ENCODE data around the gene LARP1B. TPM values are rescaled to one million over a fixed set of nuclear protein-coding genes. Genes with fewer than 3 reads are reported as not detected.

LARP1B gene
- total RNA-seq, 1 experiment from 2014 or later = 31.1 TPM

GRCh38 chr4:128242601-128243000 lies 181.5 kb downstream of the LARP1B start:
- ATAC-seq = no peak

DNA sequence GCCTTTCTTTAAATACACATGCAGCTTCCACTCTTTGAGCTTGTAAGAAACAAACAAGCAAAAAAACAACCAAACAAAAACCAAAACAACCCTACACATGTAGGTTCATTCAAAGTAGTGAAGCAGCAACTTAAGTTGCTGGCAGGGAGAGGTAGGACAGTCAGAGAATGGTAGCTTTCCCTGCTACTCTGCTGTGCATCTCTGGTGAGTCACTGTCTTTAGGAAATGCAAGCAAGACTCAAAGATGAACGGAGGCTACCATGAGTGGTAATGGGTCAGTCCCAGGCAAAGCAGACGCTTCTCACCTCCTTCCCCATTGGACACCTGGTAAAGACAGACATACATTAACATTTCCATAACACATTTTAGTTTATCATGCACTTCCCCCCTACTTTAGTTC lies 183.3 kb downstream of the LARP1B start:
- TF ChIP-seq ELF1 (IDR thresholded peaks at IDR 0.05; ENCODE audit: borderline replicate concordance, low read depth) = no peak
- no peak for TF ChIP-seq REST (IDR thresholded peaks at IDR 0.05; ENCODE audit: low read depth)
- no peak for TF ChIP-seq CEBPB (IDR thresholded peaks at IDR 0.05; ENCODE audit: low read depth)
- TF ChIP-seq ZFX (IDR thresholded peaks at IDR 0.05) = no peak
- TF ChIP-seq TCF7L2 (IDR thresholded peaks at IDR 0.05; ENCODE audit: borderline replicate concordance, extremely low read depth, insufficient read depth, insufficient read length) = no peak
- no peak for TF ChIP-seq RAD21 (IDR thresholded peaks at IDR 0.05; ENCODE audit: low read depth)
- TF ChIP-seq SIN3A (IDR thresholded peaks at IDR 0.05; ENCODE audit: low read depth) = no peak
- no peak for TF ChIP-seq POLR2A (IDR thresholded peaks at IDR 0.05; ENCODE audit: borderline replicate concordance, extremely low read depth, insufficient read depth, insufficient read length)
- TF ChIP-seq YY1 (IDR thresholded peaks at IDR 0.05; ENCODE audit: extremely low read depth, insufficient replicate concordance, low read depth, low read length) = no peak
- TF ChIP-seq SP1 (IDR thresholded peaks at IDR 0.05; ENCODE audit: low read depth) = no peak
- Histone ChIP-seq H3K27ac (ENCODE audit: low read depth, low read length) (no peak overlapping the region), H3K27me3 (ENCODE audit: insufficient read depth, low read length) (no peaks in the 10 kb centered on the region), H3K9ac (ENCODE audit: low read length) (no peak overlapping the region), H3K4me2 (ENCODE audit: low read length) (no peak overlapping the region), H2AFZ (ENCODE audit: low read depth, low read length, poor library complexity, severe bottlenecking) (no peak overlapping the region), H3K4me1 (ENCODE audit: control insufficient read depth in 1 of 2, insufficient read depth in 2 of 2, low read length in 2 of 2) (peaks cover 0 to 7% of the 10 kb centered on the region in 2 experiments; a peak in 1 of 4 replicates), H4K20me1 (ENCODE audit: insufficient read depth) (no peaks in the 10 kb centered on the region), H3K9me2 (ENCODE audit: insufficient read depth) (no peaks in the 10 kb centered on the region), H3K79me2 (ENCODE audit: insufficient read depth, low read length) (no peaks in the 10 kb centered on the region), H3K4me3 (replicated peaks in 1 of 2; ENCODE audit: low read depth in 1 of 2, low read length in 2 of 2) (no peak overlapping the region), H3K9me3 (ENCODE audit: control insufficient read depth in 1 of 2, insufficient read depth in 1 of 2, low read depth in 1 of 2, low read length in 2 of 2) (peaks cover 0 to 4% of the 10 kb centered on the region in 2 experiments; a peak in 1 of 4 replicates), H3K36me3 (ENCODE audit: control insufficient read depth in 1 of 2, insufficient read depth in 2 of 2, low read length in 2 of 2) (no peaks in the 10 kb centered on the region)
- no TSS peak for BruUV-seq (replicated peaks)
- no peak for DNase-seq (ENCODE audit: low read depth, low spot score)
- intact Hi-C loops (cut with micrococcal nuclease) = no loop called here
- no peak for ATAC-seq
- POLR2A ChIA-PET = no interaction called here
- RAD21 ChIA-PET (ENCODE audit: low non-redundant PET in 1 of 2, low total read pairs in 2 of 2, uncharacterized antibody in 2 of 2, unreplicated experiment in 2 of 2) = no interaction called here
- CTCF ChIA-PET = no interaction called here

More at GRCh38 chr4:128242601-128243000, 181.5 kb downstream of the LARP1B start:
- no peak overlapping the region for H3K9ac ChIP-seq (ENCODE audit: low read length)
- no peaks in the 10 kb centered on the region for H4K20me1 ChIP-seq (ENCODE audit: insufficient read depth)
- peaks cover 0 to 7% of the 10 kb centered on the region in 2 experiments; a peak in 1 of 4 replicates for H3K4me1 ChIP-seq (ENCODE audit: control insufficient read depth in 1 of 2, insufficient read depth in 2 of 2, low read length in 2 of 2)
- H3K9me3 ChIP-seq (ENCODE audit: control insufficient read depth in 1 of 2, insufficient read depth in 1 of 2, low read depth in 1 of 2, low read length in 2 of 2) = no peaks in the 10 kb centered on the region
- H3K79me2 ChIP-seq (ENCODE audit: insufficient read depth, low read length) = no peaks in the 10 kb centered on the region
- no TSS peak for BruUV-seq (replicated peaks)
- no peaks in the 10 kb centered on the region for H3K27me3 ChIP-seq (ENCODE audit: insufficient read depth, low read length)
- CTCF ChIA-PET = no interaction called here
- TF ChIP-seq POLR2AphosphoS5 (IDR thresholded peaks at IDR 0.05; ENCODE audit: low read depth, low read length) (no peak), SP1 (IDR thresholded peaks at IDR 0.05; ENCODE audit: low read depth) (no peak), EZH2phosphoT487 (IDR thresholded peaks at IDR 0.05; ENCODE audit: borderline replicate concordance) (no peak), ZFX (IDR thresholded peaks at IDR 0.05) (no peak), CTCF (IDR thresholded peaks at IDR 0.05 in 2 of 3, conservative IDR thresholded peaks at IDR 0.05 in 1 of 3; ENCODE audit: borderline replicate concordance in 1 of 3, insufficient read depth in 1 of 3, low read depth in 2 of 3, low read length in 2 of 3) (no peak), SIN3A (IDR thresholded peaks at IDR 0.05; ENCODE audit: low read depth) (no peak), FOSL1 (IDR thresholded peaks at IDR 0.05; ENCODE audit: low read depth) (no peak)
- intact Hi-C loops (cut with micrococcal nuclease) = no loop called here
- POLR2A ChIA-PET = no interaction called here
- no peak overlapping the region for H3K27ac ChIP-seq (ENCODE audit: low read depth, low read length)
- no peaks in the 10 kb centered on the region for H3K9me2 ChIP-seq (ENCODE audit: insufficient read depth)
- H3K4me3 ChIP-seq (replicated peaks in 1 of 2; ENCODE audit: low read depth in 1 of 2, low read length in 2 of 2) = no peak overlapping the region
- no peak overlapping the region for H2AFZ ChIP-seq (ENCODE audit: low read depth, low read length, poor library complexity, severe bottlenecking)
- H3K36me3 ChIP-seq (ENCODE audit: control insufficient read depth in 1 of 2, insufficient read depth in 2 of 2, low read length in 2 of 2) = no peaks in the 10 kb centered on the region
- no peak for DNase-seq (ENCODE audit: low read depth, low spot score)
- no peak overlapping the region for H3K4me2 ChIP-seq (ENCODE audit: low read length)
- RAD21 ChIA-PET (ENCODE audit: low non-redundant PET in 1 of 2, low total read pairs in 2 of 2, uncharacterized antibody in 2 of 2, unreplicated experiment in 2 of 2) = no interaction called here
